GM18508 (cell line): Measurements from ENCODE around the gene TBCD.
"Not testable (repeated sequence)": the region's sequence is repeated elsewhere in the genome, so short reads cannot be mapped to it uniquely, and the experiment has no call there.

ENCODE experiments used
- ATAC-seq: cut with Tn5 transposase; IDR thresholded peaks from one replicate; pipeline ENCODE4 v1.9.1; 2021; ENCODE audit warnings: moderate number of reproducible peaks; ENCODE audit not compliant: insufficient read depth, unreplicated experiment

The TBCD gene

DNA sequence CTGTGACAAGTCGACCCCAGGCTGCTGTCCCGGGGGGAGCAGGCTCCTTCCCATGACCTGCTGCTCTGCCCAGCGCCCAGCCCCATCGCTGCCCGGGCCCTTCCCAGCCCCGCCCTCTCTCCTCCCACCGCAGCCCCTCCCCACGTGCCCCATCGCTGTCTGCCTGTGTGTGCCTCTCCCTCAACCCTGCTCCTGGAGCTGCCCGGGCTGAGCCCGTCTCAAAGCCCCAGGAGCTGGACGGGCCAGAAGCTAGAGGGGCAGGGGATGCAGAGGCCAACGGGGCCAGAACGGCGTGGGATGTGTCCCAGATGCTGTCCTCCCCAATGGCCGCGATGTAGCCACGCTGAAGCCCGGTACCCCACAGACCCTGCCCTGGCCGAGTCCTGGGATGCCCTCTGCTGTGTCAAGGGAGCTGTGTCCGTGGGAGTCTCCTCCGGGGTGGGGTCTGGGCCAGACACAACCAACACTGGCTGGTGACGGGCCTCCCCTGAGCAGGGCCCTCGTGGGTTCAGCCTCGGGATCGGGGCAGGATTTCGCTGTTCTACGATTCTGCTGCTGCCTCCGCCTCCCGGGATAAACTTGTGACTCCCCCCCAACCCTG is 206.2 kb downstream of the TBCD start:
- no peak for ATAC-seq

DNA sequence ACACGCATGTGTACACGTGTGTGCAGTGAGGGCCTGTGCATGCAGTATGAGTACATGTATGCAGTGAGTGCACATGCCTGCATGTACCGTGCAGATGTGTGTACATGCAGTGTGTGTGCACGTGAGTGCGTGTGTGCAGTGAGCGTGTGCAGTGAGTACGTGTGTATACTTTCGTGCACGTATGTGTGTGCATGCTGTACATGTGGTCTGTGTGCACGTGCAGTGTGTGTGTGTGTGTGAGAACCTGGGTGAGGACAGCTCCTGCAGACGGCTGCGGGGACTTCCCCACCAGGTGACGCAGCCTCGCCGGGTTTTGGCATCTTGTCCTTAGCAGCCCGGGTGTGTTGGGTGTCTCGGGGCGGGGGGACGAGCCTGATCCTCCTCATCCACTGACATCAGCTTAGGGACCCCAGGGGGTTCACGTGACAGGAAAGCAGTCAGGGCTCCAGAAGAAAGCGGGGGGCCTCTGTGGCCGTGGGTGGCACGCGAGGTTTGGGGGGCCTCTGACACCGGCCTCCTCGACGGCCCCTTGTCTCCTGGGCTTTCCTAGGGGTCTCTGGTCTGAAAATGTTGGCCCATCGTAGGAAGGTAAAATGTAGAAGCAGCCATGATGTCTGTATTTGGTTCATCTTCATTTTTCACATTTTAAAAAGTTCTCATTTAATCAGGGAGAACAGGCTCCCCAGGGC is 207.5 kb downstream of the TBCD start:
- ATAC-seq, result no peak

GRCh38 chr17:82959990-82960418 is 208.1 kb downstream of the TBCD start:
- no peak for ATAC-seq

DNA sequence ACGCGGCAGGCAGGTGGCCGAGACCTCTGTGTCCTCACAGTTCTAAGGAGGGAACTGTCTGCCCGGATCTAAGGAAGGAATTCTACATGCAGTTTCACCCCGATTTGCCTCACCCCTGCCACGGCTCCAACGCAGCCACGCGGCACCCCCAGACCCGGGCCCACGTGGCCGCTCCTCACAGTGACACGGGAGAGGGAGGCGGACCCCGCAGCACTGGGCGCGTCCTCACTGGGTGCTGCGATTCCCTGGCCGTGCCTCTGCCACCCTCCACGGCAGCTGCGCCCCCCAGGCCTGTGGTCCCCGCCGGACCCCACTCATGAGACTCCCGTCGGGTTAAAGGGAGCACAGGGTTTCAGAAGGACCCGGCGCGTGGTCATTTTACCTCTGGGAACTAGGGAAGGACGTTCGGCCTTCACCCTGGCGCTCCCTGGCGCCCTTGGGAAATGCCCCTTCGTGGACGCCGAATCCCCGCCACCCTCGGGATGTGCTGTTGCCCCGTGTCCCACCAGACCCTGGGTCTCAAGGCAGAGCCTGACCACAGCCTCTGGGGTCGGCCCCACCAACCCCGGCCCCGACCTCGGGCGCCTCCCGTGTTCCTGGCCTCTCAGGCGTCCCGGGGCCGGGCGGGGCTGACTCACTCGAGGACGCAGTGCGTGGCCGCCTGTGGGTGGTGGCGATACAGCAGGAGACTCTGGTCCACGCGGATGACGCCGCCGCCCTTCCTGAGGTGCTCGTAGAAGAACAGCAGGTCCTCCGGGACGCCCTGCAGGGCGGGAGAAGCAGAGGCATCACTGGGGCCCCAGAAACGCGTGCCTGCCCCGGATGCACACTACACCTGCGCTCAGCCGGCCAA is 208.8 kb downstream of the TBCD start:
- ATAC-seq, result no peak

DNA sequence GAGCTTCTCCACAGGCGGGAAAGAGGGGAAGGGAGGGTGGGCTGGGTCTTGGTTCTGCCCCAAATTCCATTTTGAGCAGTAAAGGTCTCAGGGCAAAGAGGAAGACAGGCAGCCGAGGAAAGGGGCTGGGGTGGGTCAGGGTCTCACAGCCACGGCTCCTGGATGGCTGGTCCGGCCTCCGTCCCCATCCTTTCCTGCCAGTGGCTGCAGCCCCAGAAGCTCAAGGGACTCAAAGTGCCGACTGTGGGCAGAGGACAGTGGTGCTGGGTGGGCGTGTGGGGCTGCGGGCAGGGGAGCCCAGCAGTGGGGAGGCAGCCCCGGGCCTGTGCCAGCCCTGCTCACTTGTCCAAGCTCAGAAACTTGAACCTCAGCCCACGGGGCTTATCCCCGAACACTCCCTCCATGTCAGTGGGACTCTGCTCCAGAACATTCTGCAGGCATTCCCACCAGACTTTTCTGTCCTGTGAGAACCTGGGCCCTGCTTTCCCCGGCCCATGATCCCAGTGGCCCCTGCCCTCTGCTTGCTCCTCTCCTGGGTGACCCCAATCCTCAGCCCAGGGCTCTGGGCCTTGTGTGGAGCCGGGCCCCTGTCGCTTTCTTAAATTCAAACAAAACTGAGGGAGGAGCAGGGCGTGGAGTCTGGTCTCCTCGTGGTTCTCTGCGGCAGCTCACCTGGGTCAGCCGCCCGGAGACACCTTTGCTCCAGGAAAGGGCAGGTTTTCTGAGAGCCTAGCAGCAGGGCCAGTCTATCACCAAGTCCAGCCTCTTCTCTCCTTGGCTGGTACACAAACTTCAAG is 209.7 kb downstream of the TBCD start:
- no peak for ATAC-seq

DNA sequence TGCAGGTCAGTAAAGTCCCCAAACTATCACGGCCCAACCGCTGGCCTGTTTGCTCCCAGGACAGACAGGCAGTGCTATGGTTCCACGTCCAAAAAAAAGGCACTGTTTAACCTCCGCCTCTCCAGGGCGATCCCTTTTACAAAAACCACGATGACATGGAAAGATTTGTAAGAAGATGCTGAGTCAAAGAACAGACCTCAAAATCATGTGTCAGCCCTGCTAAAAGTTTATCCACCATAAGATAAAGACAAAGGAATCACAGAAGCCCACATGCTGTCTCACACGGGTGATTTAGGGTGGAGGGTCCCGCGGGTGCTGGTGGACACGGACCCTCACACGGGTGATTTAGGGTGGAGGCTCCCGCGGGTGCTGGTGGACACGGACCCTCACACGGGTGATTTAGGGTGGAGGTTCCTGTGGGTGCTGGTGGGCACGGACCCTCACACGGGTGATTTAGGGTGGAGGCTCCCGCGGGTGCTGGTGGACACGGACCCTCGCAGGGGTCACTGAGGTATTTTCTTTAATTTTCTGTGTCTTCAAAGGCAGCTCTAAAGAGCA is 210.4 kb downstream of the TBCD start:
- no peak for ATAC-seq

- no peak for ATAC-seq
Observed at GRCh38 chr17:82963104-82963950, 211.5 kb downstream of the TBCD start.

DNA sequence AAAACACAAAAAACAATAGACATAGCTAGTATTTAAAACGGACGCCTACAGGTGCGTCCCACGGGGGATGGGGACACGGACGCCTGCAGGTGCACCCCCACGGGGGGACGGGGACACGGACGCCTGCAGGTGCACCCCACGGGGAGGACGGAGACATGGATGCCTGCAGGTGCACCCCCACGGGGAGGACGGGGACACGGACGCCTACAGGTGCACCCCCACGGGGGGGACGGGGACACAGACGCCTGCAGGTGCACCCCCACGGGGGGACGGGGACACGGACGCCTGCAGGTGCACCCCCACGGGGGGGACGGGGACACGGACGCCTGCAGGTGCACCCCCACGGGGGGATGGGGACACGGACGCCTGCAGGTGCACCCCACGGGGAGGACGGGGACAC is 212.6 kb downstream of the TBCD start:
- not testable (repeated sequence) for ATAC-seq

- ATAC-seq, result no peak
Observed at GRCh38 chr17:82964851-82965341, 213.0 kb downstream of the TBCD start.

GRCh38 chr17:82965371-82965770 is 213.5 kb downstream of the TBCD start:
- ATAC-seq, result no peak

DNA sequence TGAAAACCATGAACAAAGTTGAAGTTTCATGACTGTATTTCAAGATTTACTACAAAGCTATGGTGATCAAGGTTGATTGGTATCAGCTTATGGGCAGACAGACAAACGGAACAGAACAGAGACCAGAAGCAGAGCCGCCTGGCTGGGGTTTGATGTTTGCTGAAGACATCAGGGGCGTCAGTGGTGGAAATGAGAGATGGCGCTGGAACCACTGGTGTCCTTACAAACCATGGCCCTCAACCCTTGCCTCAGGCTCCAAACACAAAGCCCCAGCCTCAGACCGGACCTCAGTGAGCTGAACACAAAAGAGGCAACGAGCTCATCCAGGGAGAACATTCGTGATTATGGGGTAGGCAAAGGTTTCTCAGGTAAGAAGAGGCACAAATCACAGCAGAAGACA is 214.6 kb downstream of the TBCD start:
- no peak for ATAC-seq

GRCh38 chr17:82967268-82968032 is 215.6 kb downstream of the TBCD start:
- ATAC-seq, result no peak

DNA sequence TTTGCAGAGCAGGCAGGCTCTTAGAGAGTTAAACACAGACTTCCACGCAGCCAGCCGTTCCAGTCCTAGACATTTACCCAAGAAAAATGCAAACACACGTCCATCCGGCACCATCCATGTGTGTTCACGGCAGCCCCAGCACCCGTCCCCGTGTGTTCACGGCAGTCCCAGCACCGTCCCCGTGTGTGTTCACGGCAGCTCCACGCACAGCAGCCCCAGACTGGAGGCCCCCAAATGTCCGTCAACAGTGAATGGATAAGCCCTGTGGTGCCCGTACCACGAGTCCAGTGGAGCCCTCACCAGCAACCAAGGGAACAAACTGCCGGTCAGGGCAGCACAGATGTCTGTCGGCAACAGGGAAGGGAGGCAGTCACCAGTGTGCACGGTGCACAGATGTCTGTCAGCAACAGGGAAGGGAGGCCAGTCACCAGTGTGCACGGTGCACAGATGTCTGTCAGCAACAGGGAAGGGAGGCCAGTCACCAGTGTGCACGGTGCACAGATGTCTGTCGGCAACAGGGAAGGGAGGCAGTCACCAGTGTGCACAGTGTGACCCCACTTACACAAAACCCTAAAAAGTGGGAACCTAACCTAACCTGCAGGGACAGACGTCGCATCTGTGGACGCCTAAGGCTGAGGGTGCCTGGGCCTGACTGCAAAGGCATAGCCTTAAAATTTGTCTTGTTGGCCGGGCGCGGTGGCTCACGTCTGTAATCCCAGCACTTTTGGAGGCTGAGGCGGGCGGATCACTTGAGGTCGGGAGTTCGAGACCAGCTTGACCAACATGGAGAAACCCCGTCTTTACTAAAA is 216.4 kb downstream of the TBCD start:
- ATAC-seq, result not testable (repeated sequence)

DNA sequence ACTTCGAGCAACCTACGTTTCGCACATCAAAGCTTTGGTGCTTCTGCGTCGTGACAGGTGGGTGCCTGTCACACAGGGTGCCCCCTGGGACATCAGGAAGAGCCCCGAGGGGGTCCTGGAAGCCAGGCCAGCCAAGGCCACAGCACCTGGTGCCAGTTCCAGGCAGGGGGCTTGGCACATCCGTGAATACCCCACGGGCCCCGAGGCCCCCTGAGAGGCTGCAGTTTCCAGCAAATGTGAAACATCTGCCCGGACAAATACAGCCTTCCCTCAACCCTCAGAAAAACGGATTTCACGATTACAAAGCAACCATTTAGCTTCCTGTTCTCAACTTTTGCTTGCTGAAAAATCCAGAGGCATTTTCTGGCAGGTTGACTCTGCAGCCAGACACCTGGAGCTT is 218.2 kb downstream of the TBCD start:
- no peak for ATAC-seq

- no peak for ATAC-seq
Observed at GRCh38 chr17:82970818-82971590, 219.1 kb downstream of the TBCD start.

DNA sequence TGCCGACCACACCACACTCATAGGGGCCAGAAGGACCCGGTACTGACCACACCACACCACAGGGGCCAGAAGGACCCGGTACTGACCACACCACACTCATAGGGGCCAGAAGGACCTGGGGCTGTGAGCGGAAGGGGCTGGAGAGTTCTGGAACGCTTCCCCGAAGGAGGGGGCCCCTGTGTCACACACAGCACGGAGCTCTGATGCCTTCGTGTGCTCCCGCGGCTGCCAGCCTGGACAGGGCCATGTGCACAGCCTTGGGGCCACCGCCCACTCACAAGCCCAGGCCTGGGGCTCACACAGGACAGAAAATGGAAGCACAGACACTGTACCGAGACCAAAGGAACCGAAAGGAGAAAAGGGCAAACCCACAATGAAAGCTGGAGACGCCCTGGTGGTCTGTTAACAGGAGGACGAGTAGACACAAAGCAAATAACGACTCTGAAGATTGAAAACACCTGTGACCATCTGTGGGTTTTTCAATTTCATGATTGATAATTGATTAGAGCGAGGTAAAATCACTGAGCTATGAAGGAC is 221.0 kb downstream of the TBCD start:
- ATAC-seq, result no peak
